Suprapubic skin (tissue), 4 donors: Measurements from ENCODE around the gene CDKN2D. TPM values are rescaled to one million over a fixed set of nuclear protein-coding genes. Genes with fewer than 3 reads are reported as not detected.

Source experiments
- DNase-seq, 2 donors: peaks; one replicate each; pipeline ENCODE4 v3.0.0-alpha.2; 2019; ENCODE audit warnings: low spot score in 2 of 2
- H3K27ac ChIP-seq: fragments of 200-600 bp; sonication (generic); one replicate; pipeline ENCODE4 v1.5.1; 2019
- H3K27me3 ChIP-seq: fragments of 200-600 bp; sonication (generic); one replicate; pipeline ENCODE4 v1.5.1; 2019
- H3K36me3 ChIP-seq: fragments of 200-600 bp; sonication (generic); one replicate; pipeline ENCODE4 v1.5.1; 2019
- H3K4me1 ChIP-seq: fragments of 200-600 bp; sonication (generic); one replicate; pipeline ENCODE4 v1.5.1; 2019
- H3K4me3 ChIP-seq: fragments of 200-600 bp; sonication (generic); one replicate; pipeline ENCODE4 v1.5.1; 2019; ENCODE audit warnings: mild to moderate bottlenecking
- H3K9me3 ChIP-seq: fragments of 200-600 bp; sonication (generic); one replicate; pipeline ENCODE4 v1.5.1; 2019
- EP300 ChIP-seq: sonication (generic); formaldehyde crosslinking; IDR thresholded peaks from one replicate; pipeline ENCODE4 v1.6.1; 2017; ENCODE audit warnings: antibody characterized with exemption
- POLR2A ChIP-seq, 2 donors: fragments of 450-650 bp; IDR thresholded peaks; one replicate each; pipeline ENCODE4 v1.6.1; 2017; ENCODE audit warnings: antibody characterized with exemption in 2 of 2, mild to moderate bottlenecking in 2 of 2, moderate library complexity in 2 of 2
- POLR2AphosphoS5 ChIP-seq, 3 donors: sonication (generic); formaldehyde crosslinking; IDR thresholded peaks; one replicate each; pipeline ENCODE4 v1.6.1; 2017; ENCODE audit warnings: antibody characterized with exemption in 3 of 3
- WGBS: methylation state at CpG from one replicate; pipeline ENCODE4 v1.1.5; 2018; 5-methylcytosine and 5-hydroxymethylcytosine counted together
- total RNA-seq, 4 donors: library from RNA; depleted of rRNA; stranded (reverse); fragments of >200 nt; gene quantifications; one replicate each; pipeline ENCODE4 v1.1.0, GENCODE V29; 2016
- TF ChIP-seq, protein P1 (sequence below), 2 donors: fragments of 200-600 bp in 1 of 2; fragments of 450-650 bp in 1 of 2; sonication (generic) in 1 of 2; IDR thresholded peaks; one replicate each; pipeline ENCODE4 v1.5.1; 2016 to 2019; ENCODE audit warnings: antibody characterized with exemption in 2 of 2, mild to moderate bottlenecking in 1 of 2, moderate library complexity in 1 of 2

CDKN2D gene
- 10 to 100 TPM in 2 of 4 donors, 1 to 10 TPM in 2; 8.9 to 11.6 (median 10.3) TPM for total RNA-seq

DNA sequence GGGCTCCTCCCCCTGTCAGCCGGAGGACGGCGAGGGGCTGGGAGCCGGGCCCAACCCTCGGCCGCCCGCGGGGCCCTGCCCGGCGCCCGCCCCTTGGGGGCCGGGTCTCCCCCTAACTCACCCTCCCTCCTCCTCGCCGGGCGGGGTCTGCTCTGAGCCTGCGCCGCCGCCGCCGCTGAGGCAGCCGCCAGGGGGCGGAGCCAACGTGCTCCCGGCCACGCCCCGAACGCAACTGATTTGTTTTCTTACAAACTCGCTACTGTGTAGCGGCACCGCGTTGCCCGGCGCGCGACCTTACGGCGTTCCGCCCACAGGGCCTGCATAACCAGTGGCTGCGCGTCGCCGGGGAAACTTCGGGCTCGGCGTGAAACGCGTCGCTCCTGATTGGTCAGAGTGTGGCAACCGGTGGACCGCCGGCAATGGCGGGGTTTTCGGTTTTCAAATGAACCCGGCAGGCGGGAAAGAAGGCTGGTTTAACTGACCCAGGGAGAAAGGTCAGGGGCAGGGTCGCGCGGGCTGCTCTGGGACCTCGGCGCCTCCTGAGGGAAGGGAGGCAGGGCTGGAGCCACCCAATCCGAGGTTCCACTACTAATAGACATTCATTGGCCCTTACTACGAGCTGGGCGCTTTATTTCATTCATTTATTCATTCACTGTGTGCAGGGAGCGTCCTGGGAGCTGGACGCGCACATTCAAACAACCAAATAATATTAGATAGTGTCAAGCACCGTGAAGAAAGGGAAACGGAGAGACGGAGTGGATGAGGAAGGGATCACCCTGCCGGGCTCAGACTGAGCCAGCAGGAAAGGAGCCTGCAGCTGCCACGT lies at the start of gene CDKN2D:
TSS of gene CDKN2D (minus strand) at position 154 of the 826 bp plus-strand sequence. CDS start 326 bp downstream, outside the sequence.
- Histone ChIP-seq H3K4me3 (peak within 1 kb of the TSS; percentile 92), H3K36me3 (no peaks in the 10 kb centered on the region), H3K9me3 (no peaks in the 10 kb centered on the region), H3K4me1 (peaks cover 50% of the 10 kb centered on the region), H3K27ac (peak within 1 kb of the TSS; percentile 87), H3K27me3 (no peaks in the 10 kb centered on the region)
- peak in 2 of 3 donors; percentile 26 to 96 for TF ChIP-seq POLR2AphosphoS5 (IDR thresholded peaks at IDR 0.05)
- TF ChIP-seq, protein P1, sequence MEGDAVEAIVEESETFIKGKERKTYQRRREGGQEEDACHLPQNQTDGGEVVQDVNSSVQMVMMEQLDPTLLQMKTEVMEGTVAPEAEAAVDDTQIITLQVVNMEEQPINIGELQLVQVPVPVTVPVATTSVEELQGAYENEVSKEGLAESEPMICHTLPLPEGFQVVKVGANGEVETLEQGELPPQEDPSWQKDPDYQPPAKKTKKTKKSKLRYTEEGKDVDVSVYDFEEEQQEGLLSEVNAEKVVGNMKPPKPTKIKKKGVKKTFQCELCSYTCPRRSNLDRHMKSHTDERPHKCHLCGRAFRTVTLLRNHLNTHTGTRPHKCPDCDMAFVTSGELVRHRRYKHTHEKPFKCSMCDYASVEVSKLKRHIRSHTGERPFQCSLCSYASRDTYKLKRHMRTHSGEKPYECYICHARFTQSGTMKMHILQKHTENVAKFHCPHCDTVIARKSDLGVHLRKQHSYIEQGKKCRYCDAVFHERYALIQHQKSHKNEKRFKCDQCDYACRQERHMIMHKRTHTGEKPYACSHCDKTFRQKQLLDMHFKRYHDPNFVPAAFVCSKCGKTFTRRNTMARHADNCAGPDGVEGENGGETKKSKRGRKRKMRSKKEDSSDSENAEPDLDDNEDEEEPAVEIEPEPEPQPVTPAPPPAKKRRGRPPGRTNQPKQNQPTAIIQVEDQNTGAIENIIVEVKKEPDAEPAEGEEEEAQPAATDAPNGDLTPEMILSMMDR (IDR thresholded peaks at IDR 0.05): peak; percentile 5 to 31
- TF ChIP-seq POLR2A (IDR thresholded peaks at IDR 0.05): peak in 1 of 2 donors; percentile 48
- TF ChIP-seq EP300: no peak
- DNase-seq: peak; percentile 100
- under 1% methylated on average over 46 of the region's 71 CpGs for WGBS

DNA sequence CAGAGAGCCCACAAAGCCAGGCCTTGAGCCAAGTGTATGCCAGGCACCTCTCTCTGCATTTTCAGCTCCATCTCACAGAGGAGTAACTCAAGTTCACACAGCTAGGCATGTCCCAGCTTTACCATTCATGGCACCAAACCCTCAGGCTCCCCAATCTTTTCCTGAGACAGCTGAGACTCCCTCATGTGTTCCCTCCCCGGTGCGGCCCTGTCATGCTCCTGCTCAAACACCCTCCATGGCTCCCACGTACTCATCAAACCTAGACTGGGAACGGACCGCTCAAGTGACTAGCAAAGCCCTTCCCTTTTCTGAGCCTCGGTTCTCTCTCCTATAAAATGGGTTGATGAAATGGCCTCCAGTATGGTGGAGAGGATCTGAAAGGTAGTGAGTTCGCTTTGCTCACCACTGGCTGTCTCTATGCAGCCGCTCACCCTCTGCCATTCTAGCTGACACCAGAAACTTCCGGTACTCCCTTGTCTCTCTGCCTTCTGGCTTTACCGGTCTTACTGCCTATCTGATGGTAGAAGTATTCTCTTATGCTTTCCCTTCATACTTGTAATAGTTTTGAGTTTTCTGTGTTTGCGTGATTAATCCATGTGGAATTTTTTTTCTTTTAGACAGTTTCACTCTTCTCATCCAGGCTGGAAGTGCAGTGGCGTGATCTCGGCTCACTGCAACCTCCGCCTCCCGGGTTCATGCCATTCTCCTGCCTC lies 48.8 kb upstream of the CDKN2D start:
- no peak overlapping the region for H3K4me3 ChIP-seq
- peak overlapping the region; percentile 41 for H3K27ac ChIP-seq
- no peak for DNase-seq
- no peaks in the 10 kb centered on the region for H3K9me3 ChIP-seq
- TF ChIP-seq, protein P1 (IDR thresholded peaks at IDR 0.05): no peak
- TF ChIP-seq POLR2AphosphoS5 (IDR thresholded peaks at IDR 0.05) (no peak), EP300 (no peak), POLR2A (IDR thresholded peaks at IDR 0.05) (no peak)
- H3K36me3 ChIP-seq: no peaks in the 10 kb centered on the region
- whole genome bisulfite sequencing: 36% methylated on average over 15 of the region's 15 CpGs
- peaks cover 24% of the 10 kb centered on the region for H3K4me1 ChIP-seq
- no peaks in the 10 kb centered on the region for H3K27me3 ChIP-seq

DNA sequence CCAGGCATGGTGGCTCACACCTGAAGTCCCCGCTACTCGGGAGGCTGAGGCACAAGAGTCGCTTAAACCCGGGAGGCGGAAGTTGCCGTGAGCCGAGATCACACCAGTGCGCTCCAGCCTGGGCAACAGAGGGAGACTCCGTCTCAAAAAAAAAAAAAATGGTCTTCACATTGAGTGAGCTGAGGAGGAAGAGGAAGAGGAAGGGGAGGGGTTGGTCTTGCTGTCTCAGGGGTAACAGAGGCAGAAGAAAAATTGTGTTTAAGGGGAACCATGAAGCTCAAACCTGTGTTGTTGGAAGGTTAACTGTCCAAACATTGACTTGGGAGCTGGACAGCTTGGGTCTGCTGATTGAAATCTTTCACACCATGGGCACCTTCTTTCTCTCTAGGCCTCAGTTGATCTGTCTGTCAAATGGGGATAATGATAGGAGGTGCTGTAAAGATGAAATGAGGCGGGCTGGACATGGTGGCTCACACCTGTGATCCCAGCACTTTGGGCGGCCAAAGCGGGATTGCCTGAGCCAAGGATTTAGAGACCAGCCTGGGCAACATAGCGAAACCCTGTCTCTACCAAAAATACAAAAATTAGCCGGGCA lies 46.7 kb upstream of the CDKN2D start:
- Histone ChIP-seq H3K36me3 (no peaks in the 10 kb centered on the region), H3K9me3 (no peaks in the 10 kb centered on the region), H3K27me3 (no peaks in the 10 kb centered on the region), H3K4me3 (no peak overlapping the region), H3K4me1 (peaks cover 38% of the 10 kb centered on the region), H3K27ac (no peak overlapping the region)
- 90% methylated on average over 14 of the region's 14 CpGs for WGBS
- TF ChIP-seq, protein P1 (IDR thresholded peaks at IDR 0.05): no peak
- TF ChIP-seq EP300: no peak
- no peak for TF ChIP-seq POLR2A (IDR thresholded peaks at IDR 0.05)
- TF ChIP-seq POLR2AphosphoS5 (IDR thresholded peaks at IDR 0.05): no peak
- no peak for DNase-seq

DNA sequence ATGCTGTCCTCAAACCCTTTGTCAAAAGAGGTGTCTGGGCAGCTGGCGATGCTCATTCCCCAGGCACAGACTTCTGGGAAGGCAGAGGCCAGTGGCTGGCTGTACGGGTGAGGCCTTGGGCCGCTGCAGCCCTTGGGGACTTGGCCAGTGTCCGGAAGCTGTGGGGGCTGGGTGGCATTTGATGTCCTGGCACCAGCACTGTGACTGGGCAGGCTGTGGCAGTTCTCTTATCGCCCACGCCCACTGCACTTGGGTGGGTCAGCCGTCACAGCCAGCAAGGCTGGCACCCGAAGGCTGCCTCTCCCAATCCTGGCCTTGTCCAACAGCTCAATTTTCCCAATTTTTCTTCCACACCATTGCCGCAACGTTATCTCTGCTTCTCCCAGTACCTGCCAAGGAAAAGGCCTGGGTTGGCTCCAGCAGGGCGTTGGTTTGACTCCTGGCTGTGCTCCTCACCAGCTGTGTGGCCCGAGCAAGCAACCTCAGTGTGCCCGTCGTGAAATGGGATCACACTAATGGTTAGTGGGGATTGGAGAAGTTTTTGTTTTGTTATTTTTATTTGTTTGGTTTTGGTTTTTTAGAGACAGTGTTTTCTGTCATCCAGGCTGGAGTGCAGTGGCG lies 43.8 kb upstream of the CDKN2D start:
- no peak overlapping the region for H3K4me3 ChIP-seq
- peak overlapping the region; percentile 55 for H3K27ac ChIP-seq
- H3K36me3 ChIP-seq: no peaks in the 10 kb centered on the region
- TF ChIP-seq POLR2A (IDR thresholded peaks at IDR 0.05): no peak
- TF ChIP-seq POLR2AphosphoS5 (IDR thresholded peaks at IDR 0.05): no peak
- no peak for TF ChIP-seq EP300
- TF ChIP-seq, protein P1 (IDR thresholded peaks at IDR 0.05): no peak
- peaks cover 37% of the 10 kb centered on the region for H3K4me1 ChIP-seq
- 22% methylated on average over 11 of the region's 15 CpGs for WGBS
- DNase-seq: peak in 1 of 2 donors; percentile 84
- H3K27me3 ChIP-seq: no peaks in the 10 kb centered on the region
- no peaks in the 10 kb centered on the region for H3K9me3 ChIP-seq
